ENCODE data around the gene MS4A6E. TPM values are rescaled to one million over a fixed set of nuclear protein-coding genes. Genes with fewer than 3 reads are reported as not detected.
"Not testable (repeated sequence)": the region's sequence is repeated elsewhere in the genome, so short reads cannot be mapped to it uniquely, and the experiment has no call there.

Gene MS4A6E
- total RNA-seq, 5 donors from 2014 or later (not counting 1 experiment from before 2014, with no cell fraction given) = not detected

DNA sequence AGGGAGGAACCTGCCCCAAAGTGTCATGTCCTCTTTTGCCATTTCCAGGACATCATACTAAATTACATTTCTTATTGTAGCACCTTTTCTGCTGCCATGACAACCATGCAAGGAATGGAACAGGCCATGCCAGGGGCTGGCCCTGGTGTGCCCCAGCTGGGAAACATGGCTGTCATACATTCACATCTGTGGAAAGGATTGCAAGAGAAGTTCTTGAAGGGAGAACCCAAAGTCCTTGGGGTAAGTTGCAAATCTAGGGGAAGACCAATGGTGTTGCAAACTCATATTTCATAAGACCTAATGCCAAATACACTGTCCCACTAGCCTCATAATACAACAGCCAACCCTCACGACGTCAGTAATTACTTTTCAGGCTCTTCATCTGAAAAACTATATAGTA is 34.9 kb upstream of the MS4A6E start:
- Mint-ChIP-seq H3K9me3 (peaks cover 0 to 8% (median 0%) of the 10 kb centered on the region in 3 donors), H3K36me3 (no peaks in the 10 kb centered on the region), H3K27me3 (peaks cover 17 to 21% of the 10 kb centered on the region in 2 donors), H3K27ac (no peak overlapping the region), H3K4me1 (no peaks in the 10 kb centered on the region), H3K4me3 (no peak overlapping the region)
- Histone ChIP-seq H3K27me3 (replicated peaks in 1 of 2; ENCODE audit: control insufficient read depth in 2 of 2, extremely low read depth in 1 of 2, insufficient read depth in 2 of 2, low read length in 1 of 2) (peaks cover 0 to 11% of the 10 kb centered on the region in 2 experiments), H3K36me3 (ENCODE audit: control insufficient read depth in 2 of 2, extremely low read depth in 1 of 2, insufficient read depth in 1 of 2, low read length in 1 of 2) (no peaks in the 10 kb centered on the region), H3K4me3 (ENCODE audit: control insufficient read depth in 1 of 2, extremely low read depth in 1 of 2, low read length in 1 of 2) (no peak overlapping the region), H3K27ac (ENCODE audit: low read length) (no peak overlapping the region), H3K4me1 (ENCODE audit: control insufficient read depth in 1 of 2, extremely low read depth in 1 of 2, insufficient read depth in 2 of 2, low read length in 2 of 2) (no peaks in the 10 kb centered on the region), H3K9me3 (no peaks in the 10 kb centered on the region)
- CTCF ChIA-PET = no interaction called here
- POLR2A ChIA-PET = no interaction called here
- WGBS (ENCODE audit: insufficient coverage) = no CpG with 5 or more reads among the region's 2 CpGs
- ATAC-seq (replicated peaks in 1 of 4) (no peak), DNase-seq (no peak)

DNA sequence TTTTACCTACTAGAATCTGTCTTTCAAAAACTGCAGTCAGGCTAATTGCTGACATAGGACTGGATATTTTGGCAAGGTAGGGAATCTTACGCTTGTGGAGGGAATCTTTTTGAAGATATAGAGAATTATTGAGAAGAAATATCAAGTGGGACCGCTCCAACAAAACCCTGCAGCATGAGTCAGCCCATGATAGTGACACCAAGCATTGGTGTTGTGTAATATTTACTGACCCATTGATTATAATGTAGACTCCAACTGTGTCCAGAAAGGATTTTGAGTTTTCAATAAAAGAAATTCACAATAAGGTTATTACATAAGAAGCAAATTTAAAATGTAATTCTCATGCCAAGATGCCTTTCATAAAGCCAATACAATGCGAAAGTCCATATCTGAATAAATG is 25.9 kb upstream of the MS4A6E start:
- WGBS (ENCODE audit: insufficient coverage) = no CpG with 5 or more reads among the region's 3 CpGs
- ATAC-seq (replicated peaks in 1 of 4) (no peak), DNase-seq (no peak)
- H3K36me3 ChIP-seq (ENCODE audit: control insufficient read depth in 2 of 2, extremely low read depth in 1 of 2, insufficient read depth in 1 of 2, low read length in 1 of 2) = no peaks in the 10 kb centered on the region
- Mint-ChIP-seq H3K27me3 (peaks cover 17 to 22% of the 10 kb centered on the region in 2 donors), H3K9me3 (no peaks in the 10 kb centered on the region), H3K36me3 (no peaks in the 10 kb centered on the region), H3K27ac (no peak overlapping the region), H3K4me3 (no peak overlapping the region), H3K4me1 (no peaks in the 10 kb centered on the region)
- H3K27ac ChIP-seq (ENCODE audit: low read length) = no peak overlapping the region
- POLR2A ChIA-PET = no interaction called here
- no peaks in the 10 kb centered on the region for H3K9me3 ChIP-seq
- CTCF ChIA-PET = no interaction called here
- no peaks in the 10 kb centered on the region for H3K4me1 ChIP-seq (ENCODE audit: control insufficient read depth in 1 of 2, extremely low read depth in 1 of 2, insufficient read depth in 2 of 2, low read length in 2 of 2)
- no peaks in the 10 kb centered on the region for H3K27me3 ChIP-seq (replicated peaks in 1 of 2; ENCODE audit: control insufficient read depth in 2 of 2, extremely low read depth in 1 of 2, insufficient read depth in 2 of 2, low read length in 1 of 2)
- no peak overlapping the region for H3K4me3 ChIP-seq (ENCODE audit: control insufficient read depth in 1 of 2, extremely low read depth in 1 of 2, low read length in 1 of 2)

DNA sequence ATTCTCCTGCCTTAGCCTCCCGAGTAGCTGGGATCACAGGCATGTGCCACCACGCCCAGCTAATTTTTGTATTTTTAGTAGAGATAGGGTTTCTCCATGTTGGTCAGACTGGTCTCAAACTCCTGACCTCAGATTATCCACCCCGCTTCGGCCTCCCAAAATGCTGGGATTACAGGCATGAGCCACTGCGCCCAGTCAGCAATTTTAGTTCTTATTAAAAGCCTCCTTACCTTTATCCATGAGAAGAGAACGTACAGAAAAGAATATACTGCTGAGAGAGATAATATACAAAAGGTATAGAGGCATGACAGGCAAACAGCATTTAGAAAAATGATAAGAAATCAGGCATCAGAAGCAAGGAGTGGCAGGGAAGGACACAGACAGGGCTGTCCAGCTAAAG is 25.2 kb upstream of the MS4A6E start:
- DNase-seq; H3K4me3 Mint-ChIP-seq; ATAC-seq (replicated peaks in 1 of 4); H3K9me3 Mint-ChIP-seq; H3K4me1 ChIP-seq (ENCODE audit: control insufficient read depth in 1 of 2, extremely low read depth in 1 of 2, insufficient read depth in 2 of 2, low read length in 2 of 2); POLR2A ChIA-PET; H3K9me3 ChIP-seq; CTCF ChIA-PET; H3K27ac ChIP-seq (ENCODE audit: low read length); H3K36me3 Mint-ChIP-seq; H3K4me3 ChIP-seq (ENCODE audit: control insufficient read depth in 1 of 2, extremely low read depth in 1 of 2, low read length in 1 of 2); H3K36me3 ChIP-seq (ENCODE audit: control insufficient read depth in 2 of 2, extremely low read depth in 1 of 2, insufficient read depth in 1 of 2, low read length in 1 of 2); H3K27me3 ChIP-seq (replicated peaks in 1 of 2; ENCODE audit: control insufficient read depth in 2 of 2, extremely low read depth in 1 of 2, insufficient read depth in 2 of 2, low read length in 1 of 2); H3K27ac Mint-ChIP-seq; H3K4me1 Mint-ChIP-seq: not testable (repeated sequence)
- peaks cover 11 to 15% of the 10 kb centered on the region in 2 donors for H3K27me3 Mint-ChIP-seq
- no CpG with 5 or more reads among the region's 6 CpGs for WGBS (ENCODE audit: insufficient coverage)

DNA sequence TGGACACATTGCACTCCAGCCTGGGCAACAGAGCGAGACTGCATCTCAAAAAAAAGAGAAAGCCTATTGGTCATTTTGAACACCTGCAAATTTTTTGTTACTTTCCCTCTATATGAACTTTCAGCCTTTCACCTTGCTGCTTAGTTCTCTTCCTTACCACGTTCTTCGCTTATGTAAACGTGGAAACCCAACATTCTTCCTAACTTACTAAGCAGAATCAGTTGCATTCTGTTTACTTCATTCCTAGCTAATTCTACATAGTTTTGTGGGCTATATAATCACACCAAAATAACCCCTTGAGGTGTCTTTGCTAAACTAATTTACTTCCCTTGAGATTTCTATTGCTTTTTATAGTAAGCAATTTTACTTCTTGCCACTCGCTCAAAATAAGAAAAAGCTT is 23.4 kb upstream of the MS4A6E start:
- Mint-ChIP-seq H3K27me3 (peaks cover 11 to 15% of the 10 kb centered on the region in 2 donors), H3K4me1 (no peaks in the 10 kb centered on the region), H3K36me3 (no peaks in the 10 kb centered on the region), H3K27ac (no peak overlapping the region), H3K4me3 (no peak overlapping the region), H3K9me3 (no peaks in the 10 kb centered on the region)
- ChIA-PET CTCF (no interaction called here), POLR2A (no interaction called here)
- no peaks in the 10 kb centered on the region for H3K4me1 ChIP-seq (ENCODE audit: control insufficient read depth in 1 of 2, extremely low read depth in 1 of 2, insufficient read depth in 2 of 2, low read length in 2 of 2)
- H3K4me3 ChIP-seq (ENCODE audit: control insufficient read depth in 1 of 2, extremely low read depth in 1 of 2, low read length in 1 of 2) = no peak overlapping the region
- 88% methylated on average over 1 of the region's 5 CpGs for WGBS (ENCODE audit: insufficient coverage)
- no peaks in the 10 kb centered on the region for H3K9me3 ChIP-seq
- DNase-seq = no peak
- no peak overlapping the region for H3K27ac ChIP-seq (ENCODE audit: low read length)
- no peak for ATAC-seq (replicated peaks in 1 of 4)
- H3K36me3 ChIP-seq (ENCODE audit: control insufficient read depth in 2 of 2, extremely low read depth in 1 of 2, insufficient read depth in 1 of 2, low read length in 1 of 2) = no peaks in the 10 kb centered on the region
- no peaks in the 10 kb centered on the region for H3K27me3 ChIP-seq (replicated peaks in 1 of 2; ENCODE audit: control insufficient read depth in 2 of 2, extremely low read depth in 1 of 2, insufficient read depth in 2 of 2, low read length in 1 of 2)

GRCh38 chr11:60305906-60306619 is 21.0 kb upstream of the MS4A6E start:
- DNase-seq (no peak), ATAC-seq (replicated peaks in 1 of 4) (no peak)
- H3K27me3 Mint-ChIP-seq = peaks cover 11 to 14% of the 10 kb centered on the region in 2 donors
- no peaks in the 10 kb centered on the region for H3K9me3 ChIP-seq
- 94% methylated on average over 2 of the region's 3 CpGs for WGBS (ENCODE audit: insufficient coverage)
- no peak overlapping the region for H3K4me3 ChIP-seq (ENCODE audit: control insufficient read depth in 1 of 2, extremely low read depth in 1 of 2, low read length in 1 of 2)
- POLR2A ChIA-PET = no interaction called here
- no peaks in the 10 kb centered on the region for H3K4me1 ChIP-seq (ENCODE audit: control insufficient read depth in 1 of 2, extremely low read depth in 1 of 2, insufficient read depth in 2 of 2, low read length in 2 of 2)
- CTCF ChIA-PET = no interaction called here
- H3K36me3 ChIP-seq (ENCODE audit: control insufficient read depth in 2 of 2, extremely low read depth in 1 of 2, insufficient read depth in 1 of 2, low read length in 1 of 2) = no peaks in the 10 kb centered on the region
- H3K27ac ChIP-seq (ENCODE audit: low read length) = no peak overlapping the region
- no peaks in the 10 kb centered on the region for H3K9me3 Mint-ChIP-seq
- no peak overlapping the region for H3K27ac Mint-ChIP-seq
- no peaks in the 10 kb centered on the region for H3K36me3 Mint-ChIP-seq
- H3K4me3 Mint-ChIP-seq = no peak overlapping the region
- H3K4me1 Mint-ChIP-seq = no peaks in the 10 kb centered on the region
- no peaks in the 10 kb centered on the region for H3K27me3 ChIP-seq (replicated peaks in 1 of 2; ENCODE audit: control insufficient read depth in 2 of 2, extremely low read depth in 1 of 2, insufficient read depth in 2 of 2, low read length in 1 of 2)

GRCh38 chr11:60307507-60308195 is 19.4 kb upstream of the MS4A6E start:
- no peak for DNase-seq
- H3K9me3 ChIP-seq = no peaks in the 10 kb centered on the region
- Mint-ChIP-seq H3K4me3 (no peak overlapping the region), H3K4me1 (no peaks in the 10 kb centered on the region), H3K27me3 (peaks cover under 1 to 11% of the 10 kb centered on the region in 2 donors), H3K27ac (no peak overlapping the region), H3K9me3 (no peaks in the 10 kb centered on the region), H3K36me3 (no peaks in the 10 kb centered on the region)
- no peak for ATAC-seq (replicated peaks in 1 of 4)
- ChIA-PET POLR2A (no interaction called here), CTCF (no interaction called here)
- no peaks in the 10 kb centered on the region for H3K4me1 ChIP-seq (ENCODE audit: control insufficient read depth in 1 of 2, extremely low read depth in 1 of 2, insufficient read depth in 2 of 2, low read length in 2 of 2)
- H3K36me3 ChIP-seq (ENCODE audit: control insufficient read depth in 2 of 2, extremely low read depth in 1 of 2, insufficient read depth in 1 of 2, low read length in 1 of 2) = no peaks in the 10 kb centered on the region
- WGBS (ENCODE audit: insufficient coverage) = 51% methylated on average over 3 of the region's 3 CpGs
- no peak overlapping the region for H3K27ac ChIP-seq (ENCODE audit: low read length)
- no peak overlapping the region for H3K4me3 ChIP-seq (ENCODE audit: control insufficient read depth in 1 of 2, extremely low read depth in 1 of 2, low read length in 1 of 2)
- H3K27me3 ChIP-seq (replicated peaks in 1 of 2; ENCODE audit: control insufficient read depth in 2 of 2, extremely low read depth in 1 of 2, insufficient read depth in 2 of 2, low read length in 1 of 2) = no peaks in the 10 kb centered on the region
